K562 (cell line): Measurements from ENCODE around the gene ANKRD24. TPM values are rescaled to one million over a fixed set of nuclear protein-coding genes. Genes with fewer than 3 reads are reported as not detected.

Source experiments
- ATAC-seq: fragments of 200-7000 bp; cut with Tn5 transposase; 3 replicates; pipeline ENCODE4 v1.9.1; 2020; ENCODE audit warnings: moderate library complexity
- BruUV-seq: library from RNA; stranded (reverse); fragments of 400-500 nt; replicated peaks from 2 replicates; lab custom pipeline; 2021; lab: Mats Ljungman, UMichigan
- CTCF ChIA-PET: fragments of 300-600 bp; formaldehyde crosslinking; extraction: SDS; loops from one replicate; lab custom pipeline; 2021; ENCODE audit warnings: low intra/inter-chr PET ratio; lab: Yijun Ruan, JAX
- POLR2A ChIA-PET: fragments of 300-600, 350-650 bp; sonication (Branson Sonifier 250); formaldehyde crosslinking; extraction: SDS; loops from one replicate; lab custom pipeline; 2021; ENCODE audit warnings: antibody characterized with exemption, inconsistent platforms; lab: Yijun Ruan, JAX
- DNase-seq, 4 experiments: peaks; one replicate each; pipeline versions ENCODE4 v3.0.0 to v3.0.0-alpha.2; 2011 to 2018; ENCODE audit warnings: low spot score in 3 of 4, mixed read lengths in 3 of 4; ENCODE audit errors: extremely low read depth in 1 of 4
- FAIRE-seq: peaks from 2 replicates; lab custom pipeline; 2011; peaks lifted over from hg19 to GRCh38; lab: Jason Lieb, UNC
- H2AFZ ChIP-seq: 2 replicates; pipeline ENCODE4 v1.6.0; 2011; ENCODE audit warnings: low read depth, low read length, control low read depth, inconsistent platforms
- H3K27ac ChIP-seq: fragments of 200-600 bp; 3 replicates; pipeline ENCODE4 v1.8.0; 2011; ENCODE audit warnings: low read depth, mild to moderate bottlenecking, control low read depth, inconsistent platforms, low read length, moderate library complexity, mixed read lengths; ENCODE audit errors: extremely low read depth
- H3K27me3 ChIP-seq, 2 experiments: fragments of 300-600 bp in 1 of 2; 2 replicates in 1 of 2; 3 replicates in 1 of 2; pipeline versions ENCODE4 v1.6.0 to v1.8.0; 2011; ENCODE audit warnings: inconsistent platforms in 2 of 2, low read length in 2 of 2, mild to moderate bottlenecking in 1 of 2, mixed read lengths in 1 of 2, moderate library complexity in 1 of 2; ENCODE audit not compliant: control insufficient read depth in 2 of 2, insufficient read depth in 2 of 2
- H3K36me3 ChIP-seq: fragments of 300-600 bp; 3 replicates; pipeline ENCODE4 v1.8.0; 2011; ENCODE audit warnings: mild to moderate bottlenecking, low read length, inconsistent platforms; ENCODE audit not compliant: control insufficient read depth, insufficient read depth
- H3K4me1 ChIP-seq, 2 experiments: fragments of 200-600 bp in 1 of 2; replicated peaks in 1 of 2; 2 replicates in 1 of 2; 3 replicates in 1 of 2; pipeline versions ENCODE4 v1.5.1 to v1.8.0; 2011; ENCODE audit warnings: inconsistent platforms in 2 of 2, low read length in 2 of 2, mild to moderate bottlenecking in 1 of 2, mixed read lengths in 1 of 2, moderate library complexity in 1 of 2; ENCODE audit not compliant: control insufficient read depth in 2 of 2, insufficient read depth in 2 of 2
- H3K4me2 ChIP-seq: 2 replicates; pipeline ENCODE4 v1.6.1; 2011; ENCODE audit warnings: low read length, control low read depth, inconsistent platforms, mixed read lengths; ENCODE audit not compliant: insufficient read depth
- H3K4me3 ChIP-seq: fragments of 200-600 bp; sonication (generic), shearing (Covaris generic); 2 replicates; pipeline ENCODE4 v1.5.1; 2016; ENCODE audit warnings: control low read depth, inconsistent platforms
- H3K79me2 ChIP-seq: fragments of 200-600 bp; 3 replicates; pipeline ENCODE4 v1.8.0; 2011; ENCODE audit warnings: low read length, inconsistent platforms; ENCODE audit not compliant: control insufficient read depth, insufficient read depth
- H3K9ac ChIP-seq, 2 experiments: 2 replicates each; pipeline versions ENCODE4 v1.6.0 to v1.6.1; 2011; ENCODE audit warnings: low read depth in 2 of 2, low read length in 2 of 2, control low read depth in 1 of 2, inconsistent platforms in 1 of 2, mild to moderate bottlenecking in 1 of 2, mixed read lengths in 1 of 2; ENCODE audit not compliant: insufficient read depth in 1 of 2
- H3K9me1 ChIP-seq: one replicate; pipeline ENCODE4 v1.6.0; 2011; ENCODE audit warnings: inconsistent platforms, mild to moderate bottlenecking, low read length, moderate library complexity; ENCODE audit not compliant: control insufficient read depth, insufficient read depth
- H3K9me3 ChIP-seq: replicated peaks from 2 replicates; pipeline ENCODE4 v1.5.1; 2011; ENCODE audit warnings: low read depth, low read length, inconsistent platforms; ENCODE audit not compliant: control insufficient read depth, insufficient read depth
- H4K20me1 ChIP-seq: replicated peaks from 2 replicates; pipeline ENCODE4 v1.6.1; 2011; ENCODE audit warnings: low read length, inconsistent platforms, mixed read lengths; ENCODE audit not compliant: control insufficient read depth, insufficient read depth
- ARHGAP35 ChIP-seq: fragments of 450-650 bp; IDR thresholded peaks from 2 replicates; pipeline ENCODE4 v1.6.1; 2018; ENCODE audit not compliant: partially characterized antibody
- GATAD2A ChIP-seq: fragments of 450-650 bp; IDR thresholded peaks from 2 replicates; pipeline ENCODE4 v1.6.1; 2017
- MYC ChIP-seq, 2 experiments: fragments of 250-450 bp in 1 of 2; sonication (Bioruptor Pico) in 1 of 2; IDR thresholded peaks; 2 replicates each; pipeline versions ENCODE4 v1.5.1 to v1.6.1; 2012 to 2021; ENCODE audit warnings: low read depth in 2 of 2, borderline replicate concordance in 1 of 2, improper control_type of control experiment in 1 of 2, low read length in 1 of 2, mild to moderate bottlenecking in 1 of 2, moderate library complexity in 1 of 2
- NR2F6 ChIP-seq: fragments of 450-650 bp; formaldehyde crosslinking; IDR thresholded peaks from 2 replicates; pipeline ENCODE4 v1.4.0; 2020; ENCODE audit warnings: mild to moderate bottlenecking
- OTX1 ChIP-seq: fragments of 450-650 bp; formaldehyde crosslinking; IDR thresholded peaks from 2 replicates; pipeline ENCODE4 v1.4.0; 2022; ENCODE audit warnings: mild to moderate bottlenecking
- PHF20 ChIP-seq: fragments of 450-650 bp; IDR thresholded peaks from 2 replicates; pipeline ENCODE4 v1.6.1; 2018; ENCODE audit not compliant: partially characterized antibody
- TAL1 ChIP-seq: fragments of 450-650 bp; IDR thresholded peaks from 2 replicates; pipeline ENCODE4 v1.6.1; 2016; ENCODE audit warnings: mild to moderate bottlenecking
- whole genome bisulfite sequencing: fragments of 100-300 bp; shearing (Covaris generic); methylation state at CpG from one replicate; pipeline ENCODE4 v1.1.6; 2016; ENCODE audit warnings: low coverage, mixed read lengths; ENCODE audit not compliant: insufficient coverage; ENCODE audit errors: missing lambda C conversion rate; 5-methylcytosine and 5-hydroxymethylcytosine counted together
- in situ Hi-C: fragments of 300-500 bp; cut with MboI; formaldehyde crosslinking; loops from 4 replicates; pipeline ENCODE4 v1.15.0; 2018; ENCODE audit warnings: inconsistent platforms, mixed read lengths
- intact Hi-C: fragments of 100-400 bp; cut with micrococcal nuclease; formaldehyde crosslinking; loops from 2 replicates; pipeline ENCODE4 v1.14.2; 2022
- polyA plus RNA-seq, 8 experiments: library from polyadenylated mRNA; depleted of rRNA in 4 of 8; stranded (reverse) in 5 of 8; unstranded in 3 of 8; fragments of >200 nt; fragmentation: Nextera tagmentation in 2 of 8; fragmentation: Illumina TruSeq in 1 of 8; extraction: Ambion mirVana in 2 of 8; extraction: Trizol in 1 of 8; gene quantifications; 2 replicates each; pipeline versions ENCODE4 v1.2.1 to v1.2.3, GENCODE V29; 2011 to 2014; ENCODE audit warnings: inconsistent platforms in 1 of 8, missing spikeins in 1 of 8
- total RNA-seq, 7 experiments: library from RNA; depleted of rRNA in 6 of 7; stranded (reverse); fragments of >200 nt in 6 of 7; fragmentation: Illumina TruSeq in 2 of 7; extraction: Trizol in 2 of 7; gene quantifications; 2 replicates each; pipeline versions ENCODE4 v1.2.1 to v1.2.3, GENCODE V29; 2011 to 2021; ENCODE audit warnings: low replicate concordance in 1 of 7
- TF ChIP-seq, protein P1 (sequence below): fragments of 450-650 bp; formaldehyde crosslinking; IDR thresholded peaks from 2 replicates; pipeline ENCODE4 v1.4.0; 2020; ENCODE audit warnings: mild to moderate bottlenecking, moderate library complexity
- TF ChIP-seq, protein P2 (sequence below): fragments of 450-650 bp; IDR thresholded peaks from 2 replicates; pipeline ENCODE4 v1.6.1; 2016; ENCODE audit warnings: antibody characterized with exemption
- TF ChIP-seq, protein P3 (sequence below): sonication (generic); formaldehyde crosslinking; IDR thresholded peaks from 2 replicates; pipeline ENCODE4 v1.8.0; 2022; ENCODE audit warnings: missing genetic modification reagents, mild to moderate bottlenecking, moderate library complexity, borderline replicate concordance
- TF ChIP-seq, protein P4 (sequence below), 2 experiments: fragments of 450-650 bp; IDR thresholded peaks; 2 replicates each; pipeline ENCODE4 v1.6.1; 2016
- TF ChIP-seq, protein P5 (sequence below): IDR thresholded peaks from 2 replicates; pipeline ENCODE4 v1.6.1; 2016; ENCODE audit warnings: missing genetic modification characterization, missing compliant biosample characterization
- TF ChIP-seq, protein P6 (sequence below): fragments of 450-650 bp; conservative IDR thresholded peaks from 2 replicates; pipeline ENCODE4 v1.6.1; 2016; ENCODE audit warnings: missing genetic modification characterization, low read depth, mild to moderate bottlenecking, control low read depth, missing compliant biosample characterization

Gene ANKRD24
- total and polyA plus RNA-seq, 9 of the 15 experiments (the other 6 are each of a cell fraction or from before 2014, with no cell fraction given), result 0.07 to 0.12 (median 0.09) TPM; not detected in 5

DNA sequence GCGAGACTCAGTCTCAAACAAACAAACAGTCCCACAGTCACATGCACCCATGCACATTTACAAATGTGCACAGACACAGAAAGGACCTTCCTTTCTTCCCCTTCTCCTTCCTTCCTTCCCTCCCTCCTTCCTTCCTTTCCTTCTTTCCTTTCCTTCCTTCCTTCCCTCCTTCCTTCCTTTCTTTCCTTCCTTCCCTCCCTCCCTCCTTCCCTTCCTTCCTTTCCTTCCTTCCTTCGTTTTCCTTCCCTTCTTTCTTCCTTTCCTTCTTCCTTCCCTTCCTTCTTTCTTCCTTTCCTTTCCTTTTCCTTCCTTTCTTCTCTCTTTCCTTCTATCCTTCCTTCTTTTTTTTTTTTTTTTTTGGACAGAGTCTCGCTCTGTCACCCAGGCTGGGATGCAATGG lies 30.6 kb downstream of the ANKRD24 start:
- FAIRE-seq, result no peak
- peaks cover 3% of the 10 kb centered on the region for H3K9me1 ChIP-seq
- H2AFZ ChIP-seq, result no peak overlapping the region
- H3K36me3 ChIP-seq, result no peaks in the 10 kb centered on the region
- H3K4me1 ChIP-seq, result peaks cover 0 to 12% of the 10 kb centered on the region in 2 experiments; a peak in 2 of 5 replicates
- in situ Hi-C loops, result no loop called here
- H4K20me1 ChIP-seq, result no peaks in the 10 kb centered on the region
- peaks cover 10 to 34% of the 10 kb centered on the region in 2 experiments; a peak in 4 of 5 replicates for H3K27me3 ChIP-seq
- no peak overlapping the region for H3K4me3 ChIP-seq
- intact Hi-C loops, result no loop called here
- no peak overlapping the region for H3K27ac ChIP-seq
- no peak overlapping the region for H3K9ac ChIP-seq
- no peaks in the 10 kb centered on the region for H3K9me3 ChIP-seq
- POLR2A ChIA-PET, result interaction anchor here (0.6 kb wide), 1 partner anchor 206 kb away, joined by 3 read pairs; no protein-coding TSS in a partner anchor
- DNase-seq, result no peak
- no peak for ATAC-seq
- H3K79me2 ChIP-seq, result no peaks in the 10 kb centered on the region
- WGBS, result 28% methylated on average over 3 of the region's 3 CpGs
- BruUV-seq, result no TSS peak
- H3K4me2 ChIP-seq, result no peak overlapping the region
- CTCF ChIA-PET, result no interaction called here
- TF ChIP-seq, protein P1, sequence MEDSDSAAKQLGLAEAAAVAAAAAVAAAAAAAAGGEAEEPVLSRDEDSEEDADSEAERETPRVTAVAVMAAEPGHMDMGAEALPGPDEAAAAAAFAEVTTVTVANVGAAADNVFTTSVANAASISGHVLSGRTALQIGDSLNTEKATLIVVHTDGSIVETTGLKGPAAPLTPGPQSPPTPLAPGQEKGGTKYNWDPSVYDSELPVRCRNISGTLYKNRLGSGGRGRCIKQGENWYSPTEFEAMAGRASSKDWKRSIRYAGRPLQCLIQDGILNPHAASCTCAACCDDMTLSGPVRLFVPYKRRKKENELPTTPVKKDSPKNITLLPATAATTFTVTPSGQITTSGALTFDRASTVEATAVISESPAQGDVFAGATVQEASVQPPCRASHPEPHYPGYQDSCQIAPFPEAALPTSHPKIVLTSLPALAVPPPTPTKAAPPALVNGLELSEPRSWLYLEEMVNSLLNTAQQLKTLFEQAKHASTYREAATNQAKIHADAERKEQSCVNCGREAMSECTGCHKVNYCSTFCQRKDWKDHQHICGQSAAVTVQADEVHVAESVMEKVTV (CRISPR knock-in tag), result no peak
- no peak for TF ChIP-seq NR2F6 (CRISPR knock-in tag)
- TF ChIP-seq MYC (IDR thresholded peaks at IDR 0.05; ENCODE audit: low read depth, low read length), result no peak
- TF ChIP-seq MYC (CRISPR knock-in tag; IDR thresholded peaks at IDR 0.05; ENCODE audit: borderline replicate concordance, low read depth), result no peak
- no peak for TF ChIP-seq TAL1
- TF ChIP-seq, protein P2, sequence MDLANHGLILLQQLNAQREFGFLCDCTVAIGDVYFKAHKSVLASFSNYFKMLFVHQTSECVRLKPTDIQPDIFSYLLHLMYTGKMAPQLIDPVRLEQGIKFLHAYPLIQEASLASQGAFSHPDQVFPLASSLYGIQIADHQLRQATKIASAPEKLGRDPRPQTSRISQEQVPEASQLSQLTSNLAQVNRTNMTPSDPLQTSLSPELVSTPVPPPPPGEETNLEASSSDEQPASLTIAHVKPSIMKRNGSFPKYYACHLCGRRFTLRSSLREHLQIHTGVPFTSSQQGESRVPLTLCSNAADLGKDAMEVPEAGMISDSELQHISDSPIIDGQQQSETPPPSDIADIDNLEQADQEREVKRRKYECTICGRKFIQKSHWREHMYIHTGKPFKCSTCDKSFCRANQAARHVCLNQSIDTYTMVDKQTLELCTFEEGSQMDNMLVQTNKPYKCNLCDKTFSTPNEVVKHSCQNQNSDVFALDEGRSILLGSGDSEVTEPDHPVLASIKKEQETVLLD, result peak; percentile 47; the same call in 1 of the 2 replicates
- 0 out of 2 replicates have a peak, but pooled peaks have one; percentile 58 for TF ChIP-seq GATAD2A
- TF ChIP-seq PHF20, result peak; percentile 33
- TF ChIP-seq, protein P3, sequence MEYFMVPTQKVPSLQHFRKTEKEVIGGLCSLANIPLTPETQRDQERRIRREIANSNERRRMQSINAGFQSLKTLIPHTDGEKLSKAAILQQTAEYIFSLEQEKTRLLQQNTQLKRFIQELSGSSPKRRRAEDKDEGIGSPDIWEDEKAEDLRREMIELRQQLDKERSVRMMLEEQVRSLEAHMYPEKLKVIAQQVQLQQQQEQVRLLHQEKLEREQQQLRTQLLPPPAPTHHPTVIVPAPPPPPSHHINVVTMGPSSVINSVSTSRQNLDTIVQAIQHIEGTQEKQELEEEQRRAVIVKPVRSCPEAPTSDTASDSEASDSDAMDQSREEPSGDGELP, result no peak
- TF ChIP-seq ARHGAP35, result peak; percentile 56
- TF ChIP-seq, protein P4, sequence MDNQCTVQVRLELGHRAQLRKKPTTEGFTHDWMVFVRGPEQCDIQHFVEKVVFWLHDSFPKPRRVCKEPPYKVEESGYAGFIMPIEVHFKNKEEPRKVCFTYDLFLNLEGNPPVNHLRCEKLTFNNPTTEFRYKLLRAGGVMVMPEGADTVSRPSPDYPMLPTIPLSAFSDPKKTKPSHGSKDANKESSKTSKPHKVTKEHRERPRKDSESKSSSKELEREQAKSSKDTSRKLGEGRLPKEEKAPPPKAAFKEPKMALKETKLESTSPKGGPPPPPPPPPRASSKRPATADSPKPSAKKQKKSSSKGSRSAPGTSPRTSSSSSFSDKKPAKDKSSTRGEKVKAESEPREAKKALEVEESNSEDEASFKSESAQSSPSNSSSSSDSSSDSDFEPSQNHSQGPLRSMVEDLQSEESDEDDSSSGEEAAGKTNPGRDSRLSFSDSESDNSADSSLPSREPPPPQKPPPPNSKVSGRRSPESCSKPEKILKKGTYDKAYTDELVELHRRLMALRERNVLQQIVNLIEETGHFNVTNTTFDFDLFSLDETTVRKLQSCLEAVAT (IDR thresholded peaks at IDR 0.05), result 0 out of 4 replicates have a peak, but pooled peaks of 1 of the 2 experiments have one; percentile 19
- TF ChIP-seq OTX1, result peak; percentile 61; the same call in 1 of the 2 replicates
- TF ChIP-seq, protein P5, sequence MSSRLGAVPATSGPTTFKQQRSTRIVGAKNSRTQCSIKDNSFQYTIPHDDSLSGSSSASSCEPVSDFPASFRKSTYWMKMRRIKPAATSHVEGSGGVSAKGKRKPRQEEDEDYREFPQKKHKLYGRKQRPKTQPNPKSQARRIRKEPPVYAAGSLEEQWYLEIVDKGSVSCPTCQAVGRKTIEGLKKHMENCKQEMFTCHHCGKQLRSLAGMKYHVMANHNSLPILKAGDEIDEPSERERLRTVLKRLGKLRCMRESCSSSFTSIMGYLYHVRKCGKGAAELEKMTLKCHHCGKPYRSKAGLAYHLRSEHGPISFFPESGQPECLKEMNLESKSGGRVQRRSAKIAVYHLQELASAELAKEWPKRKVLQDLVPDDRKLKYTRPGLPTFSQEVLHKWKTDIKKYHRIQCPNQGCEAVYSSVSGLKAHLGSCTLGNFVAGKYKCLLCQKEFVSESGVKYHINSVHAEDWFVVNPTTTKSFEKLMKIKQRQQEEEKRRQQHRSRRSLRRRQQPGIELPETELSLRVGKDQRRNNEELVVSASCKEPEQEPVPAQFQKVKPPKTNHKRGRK (tag), result peak; percentile 94
- TF ChIP-seq, protein P6, sequence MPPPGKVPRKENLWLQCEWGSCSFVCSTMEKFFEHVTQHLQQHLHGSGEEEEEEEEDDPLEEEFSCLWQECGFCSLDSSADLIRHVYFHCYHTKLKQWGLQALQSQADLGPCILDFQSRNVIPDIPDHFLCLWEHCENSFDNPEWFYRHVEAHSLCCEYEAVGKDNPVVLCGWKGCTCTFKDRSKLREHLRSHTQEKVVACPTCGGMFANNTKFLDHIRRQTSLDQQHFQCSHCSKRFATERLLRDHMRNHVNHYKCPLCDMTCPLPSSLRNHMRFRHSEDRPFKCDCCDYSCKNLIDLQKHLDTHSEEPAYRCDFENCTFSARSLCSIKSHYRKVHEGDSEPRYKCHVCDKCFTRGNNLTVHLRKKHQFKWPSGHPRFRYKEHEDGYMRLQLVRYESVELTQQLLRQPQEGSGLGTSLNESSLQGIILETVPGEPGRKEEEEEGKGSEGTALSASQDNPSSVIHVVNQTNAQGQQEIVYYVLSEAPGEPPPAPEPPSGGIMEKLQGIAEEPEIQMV (tag), result 0 out of 2 replicates have a peak, but pooled peaks have one; percentile 29
